ENCODE results near the gene C2orf72. TPM values are rescaled to one million over a fixed set of nuclear protein-coding genes. Genes with fewer than 3 reads are reported as not detected.

The C2orf72 gene
- total RNA-seq, 1 donor from 2014 or later: 0.76 TPM

DNA sequence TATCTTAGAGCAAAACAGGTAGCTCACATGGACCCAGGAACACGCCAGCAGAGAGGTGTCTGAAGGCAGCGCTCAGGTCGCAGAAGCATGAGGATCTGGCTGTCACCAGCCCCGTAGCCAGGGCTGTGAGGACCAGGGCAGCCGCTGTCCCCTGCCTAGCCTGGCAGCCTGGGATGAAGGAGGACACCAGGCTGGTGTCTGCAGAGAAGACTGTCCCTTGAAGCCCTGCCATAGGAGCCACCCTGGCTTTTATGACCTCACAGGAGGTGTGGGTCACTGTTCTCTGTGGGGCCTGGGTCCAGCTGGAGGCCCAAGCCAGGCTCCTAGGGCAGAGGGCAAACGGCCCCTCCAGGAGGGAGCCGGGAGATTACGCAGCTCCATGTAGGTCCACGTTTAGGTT is 41.5 kb upstream of the C2orf72 start, which contains the start of gene SPATA3:
SPATA3 (plus strand) TSS at position 301 of the 400 bp plus-strand sequence. CDS start 113 bp downstream, outside the sequence.
- TF ChIP-seq, protein P1, sequence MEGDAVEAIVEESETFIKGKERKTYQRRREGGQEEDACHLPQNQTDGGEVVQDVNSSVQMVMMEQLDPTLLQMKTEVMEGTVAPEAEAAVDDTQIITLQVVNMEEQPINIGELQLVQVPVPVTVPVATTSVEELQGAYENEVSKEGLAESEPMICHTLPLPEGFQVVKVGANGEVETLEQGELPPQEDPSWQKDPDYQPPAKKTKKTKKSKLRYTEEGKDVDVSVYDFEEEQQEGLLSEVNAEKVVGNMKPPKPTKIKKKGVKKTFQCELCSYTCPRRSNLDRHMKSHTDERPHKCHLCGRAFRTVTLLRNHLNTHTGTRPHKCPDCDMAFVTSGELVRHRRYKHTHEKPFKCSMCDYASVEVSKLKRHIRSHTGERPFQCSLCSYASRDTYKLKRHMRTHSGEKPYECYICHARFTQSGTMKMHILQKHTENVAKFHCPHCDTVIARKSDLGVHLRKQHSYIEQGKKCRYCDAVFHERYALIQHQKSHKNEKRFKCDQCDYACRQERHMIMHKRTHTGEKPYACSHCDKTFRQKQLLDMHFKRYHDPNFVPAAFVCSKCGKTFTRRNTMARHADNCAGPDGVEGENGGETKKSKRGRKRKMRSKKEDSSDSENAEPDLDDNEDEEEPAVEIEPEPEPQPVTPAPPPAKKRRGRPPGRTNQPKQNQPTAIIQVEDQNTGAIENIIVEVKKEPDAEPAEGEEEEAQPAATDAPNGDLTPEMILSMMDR (IDR thresholded peaks at IDR 0.05; ENCODE audit: unreplicated experiment): no peak
- Mint-ChIP-seq H3K4me3 (no peak within 1 kb of the TSS), H3K27me3 (ENCODE audit: low read depth) (peaks cover 27% of the 10 kb centered on the region), H3K4me1 (no peaks in the 10 kb centered on the region), H3K27ac (no peak within 1 kb of the TSS), H3K36me3 (no peaks in the 10 kb centered on the region), H3K9me3 (peaks cover 7% of the 10 kb centered on the region)
- DNase-seq (ENCODE audit: low spot score in 2 of 2, unreplicated experiment in 2 of 2): no peak

GRCh38 chr2:230996661-230997060 is 40.7 kb upstream of the C2orf72 start:
- no peak overlapping the region for H3K4me3 Mint-ChIP-seq
- TF ChIP-seq, protein P1 (IDR thresholded peaks at IDR 0.05; ENCODE audit: unreplicated experiment): no peak
- H3K36me3 Mint-ChIP-seq: no peaks in the 10 kb centered on the region
- no peak for DNase-seq (ENCODE audit: low spot score in 2 of 2, unreplicated experiment in 2 of 2)
- H3K27ac Mint-ChIP-seq: no peak overlapping the region
- peaks cover 7% of the 10 kb centered on the region for H3K9me3 Mint-ChIP-seq
- no peaks in the 10 kb centered on the region for H3K4me1 Mint-ChIP-seq
- peaks cover 36% of the 10 kb centered on the region for H3K27me3 Mint-ChIP-seq (ENCODE audit: low read depth)

- H3K36me3 Mint-ChIP-seq: no peaks in the 10 kb centered on the region
- no peaks in the 10 kb centered on the region for H3K4me1 Mint-ChIP-seq
- no peak for DNase-seq (ENCODE audit: low spot score in 2 of 2, unreplicated experiment in 2 of 2)
- no peak overlapping the region for H3K27ac Mint-ChIP-seq
- no peak overlapping the region for H3K4me3 Mint-ChIP-seq
- TF ChIP-seq, protein P1 (IDR thresholded peaks at IDR 0.05; ENCODE audit: unreplicated experiment): no peak
- H3K9me3 Mint-ChIP-seq: peaks cover 7% of the 10 kb centered on the region
- peaks cover 56% of the 10 kb centered on the region for H3K27me3 Mint-ChIP-seq (ENCODE audit: low read depth)
Observed at GRCh38 chr2:230998882-230999281, 38.4 kb upstream of the C2orf72 start.

DNA sequence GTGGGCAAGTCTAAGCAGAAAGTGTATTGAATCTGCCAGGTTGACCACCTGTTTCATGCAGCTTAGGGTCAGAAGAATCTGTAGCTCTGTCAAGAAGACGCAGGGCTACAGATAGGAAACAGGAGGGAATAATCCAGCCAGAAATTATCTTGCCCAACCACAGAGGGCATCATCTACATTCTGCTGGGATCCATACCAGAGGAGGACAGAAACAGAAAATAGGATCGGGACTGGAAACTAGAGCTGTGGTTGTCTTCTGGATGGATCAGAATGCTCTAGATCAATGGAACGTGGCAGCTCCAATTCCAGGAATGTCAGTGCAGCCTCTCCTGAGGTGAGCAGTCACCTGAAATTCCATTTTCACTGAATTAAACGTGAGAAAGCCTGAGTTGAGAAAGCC is 37.8 kb upstream of the C2orf72 start:
- H3K9me3 Mint-ChIP-seq: peaks cover 8% of the 10 kb centered on the region
- no peak for DNase-seq (ENCODE audit: low spot score in 2 of 2, unreplicated experiment in 2 of 2)
- H3K27ac Mint-ChIP-seq: no peak overlapping the region
- no peaks in the 10 kb centered on the region for H3K36me3 Mint-ChIP-seq
- H3K4me1 Mint-ChIP-seq: no peaks in the 10 kb centered on the region
- H3K27me3 Mint-ChIP-seq (ENCODE audit: low read depth): peaks cover 62% of the 10 kb centered on the region
- TF ChIP-seq, protein P1 (IDR thresholded peaks at IDR 0.05; ENCODE audit: unreplicated experiment): no peak
- no peak overlapping the region for H3K4me3 Mint-ChIP-seq

DNA sequence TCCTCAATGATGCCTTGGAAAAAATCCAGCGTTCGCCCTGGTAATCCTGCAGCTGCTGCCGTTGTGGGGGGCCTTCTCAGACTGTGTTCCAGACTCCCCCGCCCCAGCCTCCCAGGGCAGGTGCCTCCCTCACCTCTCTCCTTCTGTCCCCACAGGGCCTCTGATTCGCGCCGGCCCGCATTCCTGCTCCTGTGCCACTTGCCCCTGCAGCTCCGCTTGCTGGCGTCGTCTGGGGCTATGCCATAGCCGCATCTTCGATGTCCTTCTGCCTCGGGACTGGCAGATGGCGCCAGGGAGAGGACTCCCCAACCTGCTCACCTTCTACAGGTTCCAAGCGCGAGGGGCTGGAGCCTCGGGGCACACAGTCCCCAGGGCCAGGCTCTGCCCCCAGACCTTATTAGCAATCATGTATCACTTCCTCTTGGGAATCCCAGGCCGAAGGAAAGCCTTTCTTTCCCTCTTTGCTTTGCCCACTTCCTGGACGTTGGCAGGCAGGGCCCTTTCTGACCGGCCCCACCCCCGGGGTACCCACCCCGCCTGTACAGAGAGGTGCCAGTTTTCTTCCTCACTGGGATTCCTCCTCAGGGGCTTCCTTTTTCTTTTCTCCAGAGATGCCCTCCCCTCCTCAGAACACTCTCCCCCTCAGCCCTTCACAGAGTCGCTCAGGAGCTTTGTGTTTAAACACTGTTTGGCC is 37.0 kb upstream of the C2orf72 start:
- Mint-ChIP-seq H3K9me3 (peaks cover 16% of the 10 kb centered on the region), H3K4me3 (no peak overlapping the region), H3K27ac (no peak overlapping the region), H3K4me1 (no peaks in the 10 kb centered on the region), H3K27me3 (ENCODE audit: low read depth) (peaks cover 64% of the 10 kb centered on the region), H3K36me3 (no peaks in the 10 kb centered on the region)
- DNase-seq (ENCODE audit: low spot score in 2 of 2, unreplicated experiment in 2 of 2): no peak
- TF ChIP-seq, protein P1 (IDR thresholded peaks at IDR 0.05; ENCODE audit: unreplicated experiment): no peak

Data from mesothelial cell of epicardium (in vitro differentiated cells).